ENCODE measurements around the gene DNAJC2.
"Not testable (repeated sequence)": the region's sequence is repeated elsewhere in the genome, so short reads cannot be mapped to it uniquely, and the experiment has no call there.

DNAJC2 gene

GRCh38 chr7:103343332-103343731, 1.2 kb downstream of the DNAJC2 start:
- DNase-seq (ENCODE audit: low read depth in 2 of 2) = no peak

GRCh38 chr7:103341466-103341865, 3.1 kb downstream of the DNAJC2 start:
- DNase-seq (ENCODE audit: low read depth in 2 of 2) = no peak

- no peak for DNase-seq (ENCODE audit: low read depth in 2 of 2)
Observed at GRCh38 chr7:103338864-103339263, 5.7 kb downstream of the DNAJC2 start.

- no peak for DNase-seq (ENCODE audit: low read depth in 2 of 2)
Observed at GRCh38 chr7:103336761-103337160, 7.8 kb downstream of the DNAJC2 start.

GRCh38 chr7:103325744-103326143, 18.8 kb downstream of the DNAJC2 start:
- no peak for DNase-seq (ENCODE audit: low read depth in 2 of 2)

GRCh38 chr7:103317009-103317408, 27.6 kb downstream of the DNAJC2 start:
- no peak for DNase-seq (ENCODE audit: low read depth in 2 of 2)

GRCh38 chr7:103316380-103316941, 28.1 kb downstream of the DNAJC2 start:
- no peak for DNase-seq (ENCODE audit: low read depth in 2 of 2)

- no peak for DNase-seq (ENCODE audit: low read depth in 2 of 2)
Observed at GRCh38 chr7:103314852-103315251, 29.7 kb downstream of the DNAJC2 start.

GRCh38 chr7:103307503-103308231, 36.9 kb downstream of the DNAJC2 start:
- no peak for DNase-seq (ENCODE audit: low read depth in 2 of 2)

- DNase-seq (ENCODE audit: low read depth in 2 of 2) = no peak
Observed at GRCh38 chr7:103301441-103301840, 43.1 kb downstream of the DNAJC2 start.

GRCh38 chr7:103299660-103300059, 44.9 kb downstream of the DNAJC2 start:
- DNase-seq (ENCODE audit: low read depth in 2 of 2) = no peak

GRCh38 chr7:103297837-103298179, 46.8 kb downstream of the DNAJC2 start:
- no peak for DNase-seq (ENCODE audit: low read depth in 2 of 2)

GRCh38 chr7:103296901-103297836, 47.4 kb downstream of the DNAJC2 start, which contains the start of gene PMPCB:
TSS of gene PMPCB (plus strand) at chr7:103297435. CDS start at chr7:103297460, 25 bp downstream.
- DNase-seq (ENCODE audit: low read depth in 2 of 2) = peak; percentile 95 to 98

- DNase-seq (ENCODE audit: low read depth in 2 of 2) = no peak
Observed at GRCh38 chr7:103293526-103293925, 51.0 kb downstream of the DNAJC2 start.

- DNase-seq (ENCODE audit: low read depth in 2 of 2) = no peak
Observed at GRCh38 chr7:103292122-103292521, 52.4 kb downstream of the DNAJC2 start.

- not testable (repeated sequence) for DNase-seq (ENCODE audit: low read depth in 2 of 2)
Observed at GRCh38 chr7:103282802-103283427, 61.7 kb downstream of the DNAJC2 start.

- DNase-seq (ENCODE audit: low read depth in 2 of 2) = not testable (repeated sequence)
Observed at GRCh38 chr7:103280803-103281155, 63.8 kb downstream of the DNAJC2 start.

- DNase-seq (ENCODE audit: low read depth in 2 of 2) = peak; percentile 75 to 82
Observed at GRCh38 chr7:103279963-103280802, 64.4 kb downstream of the DNAJC2 start.

- not testable (repeated sequence) for DNase-seq (ENCODE audit: low read depth in 2 of 2)
Observed at GRCh38 chr7:103279636-103279962, 65.0 kb downstream of the DNAJC2 start.

GRCh38 chr7:103278195-103278594, 66.4 kb downstream of the DNAJC2 start:
- not testable (repeated sequence) for DNase-seq (ENCODE audit: low read depth in 2 of 2)

GRCh38 chr7:103274867-103275266, 69.7 kb downstream of the DNAJC2 start:
- DNase-seq (ENCODE audit: low read depth in 2 of 2) = not testable (repeated sequence)
